Retinal pigment epithelial cell (primary cell): ENCODE data around the gene GRB2.

Experiments used
- DNase-seq: peaks from one replicate; pipeline ENCODE4 v3.0.0-alpha.2; 2010; ENCODE audit warnings: low read depth
- H3K4me3 ChIP-seq: 2 replicates; pipeline ENCODE4 v1.5.1; 2011; ENCODE audit warnings: mild to moderate bottlenecking, low read length, control low read depth, moderate library complexity
- TF ChIP-seq, protein P1 (sequence below): conservative IDR thresholded peaks from 2 replicates; pipeline ENCODE4 v1.5.1; 2011; ENCODE audit warnings: low read depth, low read length, control low read depth, inconsistent platforms

Gene GRB2

DNA sequence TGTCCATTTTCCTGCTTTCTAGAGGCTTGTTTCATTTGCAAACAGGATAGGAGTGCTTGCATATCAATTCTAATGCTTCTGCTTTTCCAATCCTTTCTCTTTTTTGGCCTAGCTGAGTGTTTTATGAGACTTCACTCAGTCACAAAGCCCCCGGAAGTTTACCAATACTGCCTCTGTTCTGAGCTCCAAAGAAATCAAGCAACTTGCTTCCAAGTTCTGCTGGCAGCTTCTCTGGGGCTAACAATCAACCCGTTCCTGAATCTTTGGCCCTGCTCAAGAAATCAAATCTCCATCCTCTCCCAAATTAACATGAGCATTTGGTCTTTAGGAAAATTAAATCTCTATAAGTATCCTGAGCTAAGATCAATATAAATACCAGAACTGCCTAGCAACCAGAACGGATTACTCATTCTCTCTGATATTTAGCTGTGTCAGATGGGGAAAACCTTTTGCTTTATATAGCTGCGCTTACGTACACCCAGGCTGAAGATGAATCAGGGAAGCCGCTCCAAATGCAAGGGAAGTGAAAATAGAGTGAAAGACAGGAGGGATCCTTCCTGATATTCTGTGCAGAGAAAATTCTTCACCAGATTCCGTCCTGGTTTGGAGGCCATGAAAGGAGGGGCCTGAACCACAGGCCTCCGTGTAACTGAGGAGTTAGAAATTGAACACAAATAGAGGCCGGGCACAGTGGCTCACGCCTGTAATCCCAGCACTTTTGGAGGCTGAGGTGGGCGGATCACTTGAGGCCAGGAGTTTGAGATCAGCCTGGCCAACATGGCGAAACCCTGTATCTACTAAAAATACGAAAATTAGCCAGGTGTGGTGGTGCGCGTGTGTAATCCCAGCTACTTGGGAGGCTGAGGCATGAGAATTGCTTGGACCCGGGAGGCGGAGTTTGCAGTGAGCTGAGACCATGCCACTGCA, 23.3 kb upstream of the GRB2 start:
- DNase-seq: peak; percentile 87
- H3K4me3 ChIP-seq: no peak overlapping the region
- TF ChIP-seq, protein P1, sequence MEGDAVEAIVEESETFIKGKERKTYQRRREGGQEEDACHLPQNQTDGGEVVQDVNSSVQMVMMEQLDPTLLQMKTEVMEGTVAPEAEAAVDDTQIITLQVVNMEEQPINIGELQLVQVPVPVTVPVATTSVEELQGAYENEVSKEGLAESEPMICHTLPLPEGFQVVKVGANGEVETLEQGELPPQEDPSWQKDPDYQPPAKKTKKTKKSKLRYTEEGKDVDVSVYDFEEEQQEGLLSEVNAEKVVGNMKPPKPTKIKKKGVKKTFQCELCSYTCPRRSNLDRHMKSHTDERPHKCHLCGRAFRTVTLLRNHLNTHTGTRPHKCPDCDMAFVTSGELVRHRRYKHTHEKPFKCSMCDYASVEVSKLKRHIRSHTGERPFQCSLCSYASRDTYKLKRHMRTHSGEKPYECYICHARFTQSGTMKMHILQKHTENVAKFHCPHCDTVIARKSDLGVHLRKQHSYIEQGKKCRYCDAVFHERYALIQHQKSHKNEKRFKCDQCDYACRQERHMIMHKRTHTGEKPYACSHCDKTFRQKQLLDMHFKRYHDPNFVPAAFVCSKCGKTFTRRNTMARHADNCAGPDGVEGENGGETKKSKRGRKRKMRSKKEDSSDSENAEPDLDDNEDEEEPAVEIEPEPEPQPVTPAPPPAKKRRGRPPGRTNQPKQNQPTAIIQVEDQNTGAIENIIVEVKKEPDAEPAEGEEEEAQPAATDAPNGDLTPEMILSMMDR: no peak

DNA sequence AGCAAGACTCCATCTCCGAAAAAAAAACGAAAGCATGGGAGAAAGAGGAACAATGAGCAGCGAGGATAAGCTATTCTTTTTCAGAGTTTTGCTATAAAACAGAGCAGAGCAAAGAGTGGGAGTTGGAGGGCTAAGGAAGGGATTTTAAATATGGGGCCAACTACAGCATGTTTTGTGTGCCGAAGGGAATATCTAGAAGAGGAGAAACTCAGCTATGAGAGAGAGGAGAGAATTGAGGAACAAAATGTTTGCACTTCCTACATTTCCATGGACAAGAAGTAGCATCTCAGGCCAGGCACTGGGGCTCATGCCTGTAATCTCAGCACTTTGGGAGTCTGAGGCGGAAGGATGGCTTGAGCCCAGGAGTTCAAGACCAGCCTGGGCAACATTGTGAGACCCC, 13.1 kb upstream of the GRB2 start:
- TF ChIP-seq, protein P1: no peak
- DNase-seq: no peak
- no peak overlapping the region for H3K4me3 ChIP-seq

DNA sequence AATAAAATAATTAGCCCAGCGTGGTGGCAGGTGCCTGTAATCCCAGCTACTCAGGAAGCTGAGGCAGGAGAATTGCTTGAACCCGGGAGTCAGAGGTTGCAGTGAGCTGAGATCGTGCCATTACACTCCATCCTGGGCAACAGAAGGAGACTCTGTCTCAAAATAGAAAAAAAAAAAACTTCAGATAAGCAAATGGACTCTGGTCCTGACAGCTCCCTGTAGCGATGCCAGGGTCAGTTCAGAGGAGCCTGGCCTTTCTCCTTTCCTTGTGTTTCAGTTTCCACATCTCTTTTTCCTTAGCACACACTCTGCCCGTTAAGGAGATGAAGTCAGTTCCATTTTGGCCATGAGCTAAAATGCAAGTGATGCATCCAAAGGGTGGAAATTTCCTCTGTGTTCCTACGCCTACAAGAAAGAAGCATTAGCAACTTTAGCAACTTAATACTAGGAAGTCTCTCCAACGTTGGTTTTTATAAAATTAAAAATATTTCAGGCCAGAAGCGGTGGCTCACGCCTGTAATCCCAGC, 11.6 kb upstream of the GRB2 start:
- DNase-seq: no peak
- no peak overlapping the region for H3K4me3 ChIP-seq

DNA sequence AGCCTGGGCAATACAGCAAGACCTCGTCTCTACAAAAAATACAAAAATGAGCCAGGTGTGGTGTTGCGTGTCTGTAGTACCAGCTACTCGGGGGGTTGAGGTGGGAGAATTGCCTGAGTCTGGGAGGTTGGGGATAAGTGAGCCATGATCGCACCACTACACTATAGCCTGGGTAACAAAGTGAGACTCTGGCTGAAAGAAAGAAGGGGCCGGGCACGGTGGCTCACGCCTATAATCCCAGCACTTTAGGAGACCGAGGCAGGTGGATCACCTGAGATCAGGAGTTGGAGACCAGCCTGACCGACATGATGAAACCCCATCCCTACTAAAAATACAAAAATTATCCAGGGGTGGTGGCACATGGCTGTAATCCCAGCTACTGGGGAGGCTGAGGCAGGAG, 10.5 kb upstream of the GRB2 start:
- no peak for DNase-seq
- no peak overlapping the region for H3K4me3 ChIP-seq
- TF ChIP-seq, protein P1: no peak

More for the DNA sequence above, 11.6 kb upstream of the GRB2 start:
- TF ChIP-seq, protein P1: no peak

DNA sequence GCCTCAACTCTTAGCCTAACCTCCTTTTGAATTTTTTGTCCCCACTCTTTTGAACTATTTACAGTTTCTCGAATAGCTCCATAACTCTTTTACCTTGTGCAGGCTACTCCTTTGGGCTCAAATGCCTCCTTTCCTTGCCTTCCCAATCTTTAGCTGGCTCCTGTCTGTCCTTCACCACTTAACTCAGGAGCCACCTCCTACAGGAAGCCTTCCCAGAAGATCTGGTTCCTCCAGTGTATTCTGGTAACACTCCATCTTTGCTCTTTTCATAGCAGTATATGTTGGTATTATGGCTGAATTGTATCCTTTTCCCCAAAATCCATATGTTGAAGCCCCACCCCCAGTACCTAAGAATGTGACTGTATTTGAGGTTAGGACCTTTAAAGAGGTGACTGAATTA, 9.0 kb upstream of the GRB2 start:
- TF ChIP-seq, protein P1: no peak
- H3K4me3 ChIP-seq: no peak overlapping the region
- no peak for DNase-seq

DNA sequence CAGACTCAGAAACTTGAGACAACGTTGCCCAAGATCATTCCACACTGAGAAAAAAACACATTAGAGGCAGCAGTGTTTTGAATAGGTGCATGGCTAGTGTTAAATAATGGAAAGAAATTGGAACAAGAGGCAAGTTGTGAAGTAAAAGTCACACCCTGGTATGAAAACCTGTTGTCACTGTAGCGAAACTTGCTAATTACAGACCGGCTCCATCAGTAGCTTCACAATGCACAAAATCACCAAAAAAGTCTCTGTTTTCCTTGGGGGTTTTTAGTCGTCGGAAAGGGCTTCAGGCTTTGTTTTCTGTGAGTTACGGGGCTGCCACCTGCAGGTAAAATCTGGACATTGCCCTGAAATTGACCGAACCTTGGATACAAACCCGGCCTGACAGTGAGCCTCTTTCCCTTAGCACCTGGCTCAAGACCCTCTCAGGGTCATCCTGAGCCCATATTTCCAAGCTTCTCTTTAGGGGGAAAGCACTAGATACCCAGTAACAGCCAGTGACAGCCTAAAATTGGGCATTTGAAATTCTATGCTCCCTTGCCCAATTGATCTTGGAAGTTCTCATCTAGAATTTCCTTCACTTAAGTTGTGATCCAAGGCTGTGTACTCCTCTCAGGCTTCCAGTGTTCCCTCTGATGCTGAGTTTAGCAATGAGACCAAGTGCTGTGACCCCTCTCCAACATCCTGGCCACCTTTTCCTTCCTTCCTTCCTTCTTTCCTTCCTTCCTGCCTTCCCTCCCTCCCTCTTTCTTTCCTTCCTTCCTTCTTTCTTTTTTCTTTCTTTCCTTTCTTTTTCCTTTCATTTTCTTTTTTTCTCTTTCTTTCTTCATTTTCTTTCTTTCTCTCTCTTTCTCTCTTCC, 7.2 kb upstream of the GRB2 start:
- no peak overlapping the region for H3K4me3 ChIP-seq
- TF ChIP-seq, protein P1: peak; percentile 79
- no peak for DNase-seq
